OCI-LY3 (cell line): ENCODE measurements around the gene FHOD3.

Experiments used
- H2AFZ ChIP-seq: fragments of 200-600, 300-600 bp; shearing (Covaris generic); 2 replicates; pipeline ENCODE4 v1.6.0; 2014; ENCODE audit warnings: antibody characterized with exemption, low read depth, low read length
- H3K27ac ChIP-seq: fragments of 200-600, 300-600 bp; sonication (generic); 2 replicates; pipeline ENCODE4 v1.5.1; 2014; ENCODE audit warnings: mild to moderate bottlenecking, low read length, moderate library complexity, mixed read lengths
- H3K27me3 ChIP-seq: fragments of 200-600, 300-600 bp; sonication (generic); 2 replicates; pipeline ENCODE4 v1.6.1; 2014; ENCODE audit warnings: low read depth, low read length, mixed read lengths
- H3K36me3 ChIP-seq: fragments of 200-600, 300-600 bp; sonication (generic); replicated peaks from 2 replicates; pipeline ENCODE3; 2014; ENCODE audit warnings: low read depth, low read length, mixed read lengths
- H3K4me1 ChIP-seq: fragments of 300-600, 200-600 bp; sonication (generic); 2 replicates; pipeline ENCODE4 v1.6.1; 2014; ENCODE audit warnings: low read length, mixed read lengths
- H3K4me2 ChIP-seq: fragments of 200-600, 300-600 bp; sonication (generic); 2 replicates; pipeline ENCODE4 v1.6.1; 2014; ENCODE audit warnings: low read length, mixed read lengths
- H3K4me3 ChIP-seq: fragments of 300-600, 200-600 bp; sonication (generic); 2 replicates; pipeline ENCODE4 v1.5.1; 2014; ENCODE audit warnings: antibody characterized with exemption, mild to moderate bottlenecking, low read length, moderate library complexity
- H3K79me2 ChIP-seq: fragments of 300-600, 200-600 bp; shearing (Covaris generic); 2 replicates; pipeline ENCODE4 v1.6.1; 2014; ENCODE audit warnings: mild to moderate bottlenecking, low read length, mixed read lengths
- H3K9ac ChIP-seq: fragments of 300-600, 200-600 bp; shearing (Covaris generic); 2 replicates; pipeline ENCODE4 v1.6.0; 2014; ENCODE audit warnings: mild to moderate bottlenecking, low read length, moderate library complexity
- H3K9me3 ChIP-seq: fragments of 200-600, 300-600 bp; shearing (Covaris generic); 2 replicates; pipeline ENCODE4 v1.6.1; 2014; ENCODE audit warnings: low read length, mixed read lengths; ENCODE audit not compliant: insufficient read depth
- H4K20me1 ChIP-seq: fragments of 200-600, 300-600 bp; sonication (generic); 2 replicates; pipeline ENCODE4 v1.6.1; 2016; ENCODE audit warnings: low read length, mixed read lengths; ENCODE audit not compliant: insufficient read depth
- CTCF ChIP-seq: fragments of 200-600, 300-600 bp; sonication (generic); IDR thresholded peaks from 2 replicates; pipeline ENCODE4 v1.5.1; 2014; ENCODE audit warnings: antibody characterized with exemption, low read length, low read depth
- EZH2phosphoT487 ChIP-seq: fragments of 200-600 bp; shearing (Covaris generic); IDR thresholded peaks from 2 replicates; pipeline ENCODE4 v1.6.1; 2018; ENCODE audit warnings: antibody characterized with exemption, mixed run types, low read depth

Gene FHOD3

GRCh38 chr18:36531636-36532035 lies 234.1 kb downstream of the FHOD3 start:
- Histone ChIP-seq H3K9me3 (no peaks in the 10 kb centered on the region), H3K27me3 (no peaks in the 10 kb centered on the region), H3K9ac (no peak overlapping the region), H3K4me1 (no peaks in the 10 kb centered on the region), H2AFZ (no peak overlapping the region), H3K27ac (no peak overlapping the region), H3K4me3 (no peak overlapping the region), H4K20me1 (no peaks in the 10 kb centered on the region), H3K4me2 (no peak overlapping the region), H3K36me3 (no peaks in the 10 kb centered on the region), H3K79me2 (no peaks in the 10 kb centered on the region)
- TF ChIP-seq CTCF (no peak), EZH2phosphoT487 (no peak)

- Histone ChIP-seq H3K4me1 (no peaks in the 10 kb centered on the region), H2AFZ (no peak overlapping the region), H3K36me3 (no peaks in the 10 kb centered on the region), H4K20me1 (no peaks in the 10 kb centered on the region), H3K27me3 (no peaks in the 10 kb centered on the region), H3K27ac (no peak overlapping the region), H3K4me3 (no peak overlapping the region), H3K9me3 (no peaks in the 10 kb centered on the region), H3K9ac (no peak overlapping the region), H3K4me2 (no peak overlapping the region), H3K79me2 (no peaks in the 10 kb centered on the region)
- no peak for TF ChIP-seq CTCF
- TF ChIP-seq EZH2phosphoT487: no peak
Measured at GRCh38 chr18:36532394-36532793, 234.9 kb downstream of the FHOD3 start.

GRCh38 chr18:36532815-36533214 lies 235.3 kb downstream of the FHOD3 start:
- no peaks in the 10 kb centered on the region for H3K9me3 ChIP-seq
- H3K4me3 ChIP-seq: no peak overlapping the region
- H3K27ac ChIP-seq: no peak overlapping the region
- no peak overlapping the region for H2AFZ ChIP-seq
- H3K9ac ChIP-seq: no peak overlapping the region
- no peaks in the 10 kb centered on the region for H3K79me2 ChIP-seq
- no peaks in the 10 kb centered on the region for H3K4me1 ChIP-seq
- no peaks in the 10 kb centered on the region for H3K27me3 ChIP-seq
- H3K36me3 ChIP-seq: no peaks in the 10 kb centered on the region
- H4K20me1 ChIP-seq: no peaks in the 10 kb centered on the region
- no peak overlapping the region for H3K4me2 ChIP-seq
- TF ChIP-seq EZH2phosphoT487 (no peak), CTCF (no peak)

- TF ChIP-seq CTCF: no peak
- Histone ChIP-seq H3K4me3 (no peak overlapping the region), H3K9me3 (no peaks in the 10 kb centered on the region), H3K4me1 (no peaks in the 10 kb centered on the region), H3K79me2 (no peaks in the 10 kb centered on the region), H3K4me2 (no peak overlapping the region), H3K27ac (no peak overlapping the region), H4K20me1 (no peaks in the 10 kb centered on the region), H3K9ac (no peak overlapping the region), H3K36me3 (no peaks in the 10 kb centered on the region), H3K27me3 (no peaks in the 10 kb centered on the region), H2AFZ (no peak overlapping the region)
Measured at GRCh38 chr18:36533446-36534153, 236.1 kb downstream of the FHOD3 start.
